ENCODE measurements around the gene CDH12. TPM values are rescaled to one million over a fixed set of nuclear protein-coding genes. Genes with fewer than 3 reads are reported as not detected.

Gene CDH12
- total and polyA plus RNA-seq, 4 donors: 0.02 to 3.7 (median 0.31) TPM; not detected in 1

DNA sequence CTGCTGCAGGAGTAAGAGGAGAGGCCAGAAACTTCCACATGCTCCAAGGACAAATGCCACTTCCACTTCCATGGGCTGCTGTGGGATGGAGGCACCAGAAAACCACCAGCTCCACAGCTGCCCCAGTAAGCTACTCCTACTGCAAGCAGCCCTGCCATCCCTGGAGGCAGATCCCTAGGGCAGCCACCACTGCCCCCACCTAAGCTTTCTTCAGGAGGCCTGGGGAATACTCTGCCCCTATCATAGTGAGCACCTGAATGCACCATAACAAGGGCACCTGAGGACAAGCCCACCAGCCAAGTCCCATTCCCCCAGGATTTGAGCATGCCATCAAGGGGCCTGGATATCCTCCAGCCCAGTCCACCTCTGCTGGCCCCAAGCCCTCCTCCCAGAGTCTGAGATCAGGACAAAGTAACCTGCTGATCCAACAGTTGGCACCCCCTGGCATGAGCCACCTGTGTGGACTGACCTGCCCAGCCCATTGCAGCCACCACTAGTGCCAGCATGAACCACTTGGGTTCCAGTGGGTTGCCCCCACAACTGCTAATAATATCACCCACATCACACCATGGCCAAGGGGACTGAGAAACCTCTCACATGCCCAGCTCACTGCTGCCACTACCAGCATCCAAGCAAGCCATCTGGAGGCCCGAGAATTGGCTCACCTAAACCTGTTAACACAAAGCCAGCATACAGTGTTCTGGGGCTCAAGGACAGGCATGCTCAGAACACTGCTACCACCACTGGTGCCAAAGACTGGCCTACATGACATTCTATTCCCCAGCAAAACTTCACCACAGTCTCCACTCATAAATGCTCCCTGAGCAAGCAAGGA, 480.1 kb downstream of the CDH12 start:
- Histone ChIP-seq H3K9me3 (ENCODE audit: control insufficient read depth in 4 of 4, insufficient read depth in 3 of 4, low read length in 3 of 4) (peaks cover 0 to 7% (median 0%) of the 10 kb centered on the region in 4 donors), H3K4me3 (no peak overlapping the region), H3K4me1 (ENCODE audit: control insufficient read depth in 5 of 5, insufficient read depth in 5 of 5, low read length in 5 of 5) (no peaks in the 10 kb centered on the region), H3K36me3 (ENCODE audit: control insufficient read depth in 4 of 4, insufficient read depth in 4 of 4, low read length in 4 of 4) (no peaks in the 10 kb centered on the region), H3K9ac (ENCODE audit: insufficient read depth in 1 of 2, low read length in 2 of 2) (no peak overlapping the region), H3K27me3 (ENCODE audit: control insufficient read depth in 3 of 3, insufficient read depth in 3 of 3, low read length in 2 of 3) (no peaks in the 10 kb centered on the region), H3K27ac (ENCODE audit: low read depth in 1 of 2, low read length in 1 of 2) (no peak overlapping the region)
- ATAC-seq (ENCODE audit: insufficient read depth, low FRiP score) (no peak), DNase-seq (no peak)
- TF ChIP-seq, protein P1, sequence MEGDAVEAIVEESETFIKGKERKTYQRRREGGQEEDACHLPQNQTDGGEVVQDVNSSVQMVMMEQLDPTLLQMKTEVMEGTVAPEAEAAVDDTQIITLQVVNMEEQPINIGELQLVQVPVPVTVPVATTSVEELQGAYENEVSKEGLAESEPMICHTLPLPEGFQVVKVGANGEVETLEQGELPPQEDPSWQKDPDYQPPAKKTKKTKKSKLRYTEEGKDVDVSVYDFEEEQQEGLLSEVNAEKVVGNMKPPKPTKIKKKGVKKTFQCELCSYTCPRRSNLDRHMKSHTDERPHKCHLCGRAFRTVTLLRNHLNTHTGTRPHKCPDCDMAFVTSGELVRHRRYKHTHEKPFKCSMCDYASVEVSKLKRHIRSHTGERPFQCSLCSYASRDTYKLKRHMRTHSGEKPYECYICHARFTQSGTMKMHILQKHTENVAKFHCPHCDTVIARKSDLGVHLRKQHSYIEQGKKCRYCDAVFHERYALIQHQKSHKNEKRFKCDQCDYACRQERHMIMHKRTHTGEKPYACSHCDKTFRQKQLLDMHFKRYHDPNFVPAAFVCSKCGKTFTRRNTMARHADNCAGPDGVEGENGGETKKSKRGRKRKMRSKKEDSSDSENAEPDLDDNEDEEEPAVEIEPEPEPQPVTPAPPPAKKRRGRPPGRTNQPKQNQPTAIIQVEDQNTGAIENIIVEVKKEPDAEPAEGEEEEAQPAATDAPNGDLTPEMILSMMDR (IDR thresholded peaks at IDR 0.05; ENCODE audit: control extremely low read depth, extremely low read depth): no peak
- 62 to 73% methylated on average over 1 of the region's 1 CpG for WGBS, 2 donors

DNA sequence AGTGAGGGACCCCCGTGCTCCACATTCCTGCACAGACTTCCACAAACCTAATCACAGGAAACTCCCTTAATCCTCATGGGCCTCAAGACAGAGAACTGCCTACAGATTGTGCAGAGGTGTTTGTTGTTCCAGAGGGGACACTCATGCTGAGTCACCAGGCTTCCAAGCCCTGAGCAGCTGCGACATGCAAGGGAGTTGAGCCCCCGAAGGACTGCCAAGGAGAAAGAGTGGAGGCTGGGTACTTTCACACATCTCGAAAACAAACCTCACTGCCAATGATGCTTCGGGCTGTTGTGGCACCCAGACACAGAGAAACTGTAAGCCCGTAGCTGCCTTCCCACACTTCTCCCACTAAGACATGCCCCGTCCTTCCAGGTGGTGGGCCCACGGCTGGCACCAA, 480.8 kb downstream of the CDH12 start:
- 75 to 78% methylated on average over 8 of the region's 8 CpGs for WGBS, 2 donors
- Histone ChIP-seq H3K36me3 (ENCODE audit: control insufficient read depth in 4 of 4, insufficient read depth in 4 of 4, low read length in 4 of 4) (no peaks in the 10 kb centered on the region), H3K9me3 (ENCODE audit: control insufficient read depth in 4 of 4, insufficient read depth in 3 of 4, low read length in 3 of 4) (peaks cover 0 to 7% (median 0%) of the 10 kb centered on the region in 4 donors), H3K4me3 (no peak overlapping the region), H3K27ac (ENCODE audit: low read depth in 1 of 2, low read length in 1 of 2) (no peak overlapping the region), H3K9ac (ENCODE audit: insufficient read depth in 1 of 2, low read length in 2 of 2) (no peak overlapping the region), H3K4me1 (ENCODE audit: control insufficient read depth in 5 of 5, insufficient read depth in 5 of 5, low read length in 5 of 5) (no peaks in the 10 kb centered on the region), H3K27me3 (ENCODE audit: control insufficient read depth in 3 of 3, insufficient read depth in 3 of 3, low read length in 2 of 3) (no peaks in the 10 kb centered on the region)
- ATAC-seq (ENCODE audit: insufficient read depth, low FRiP score): no peak
- TF ChIP-seq, protein P1 (IDR thresholded peaks at IDR 0.05; ENCODE audit: control extremely low read depth, extremely low read depth): no peak
- DNase-seq: no peak

DNA sequence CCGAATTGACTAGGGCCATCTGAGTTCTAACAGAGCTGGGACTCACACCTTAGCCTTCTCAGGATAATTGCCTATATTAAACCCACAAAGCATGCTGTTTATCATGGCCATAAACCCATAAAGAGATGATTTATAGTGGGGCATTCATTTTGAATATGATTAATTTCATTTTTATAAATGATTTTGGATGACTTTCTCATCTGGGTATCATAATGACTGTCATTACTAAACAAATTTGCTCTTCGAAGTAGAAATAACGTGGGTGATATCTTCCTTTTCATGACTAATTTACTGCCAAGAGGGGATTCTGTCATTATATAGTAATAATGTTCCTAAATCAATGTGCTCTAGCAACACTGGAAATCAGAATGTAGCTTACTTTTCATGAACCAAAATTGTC, 498.2 kb downstream of the CDH12 start:
- Histone ChIP-seq H3K4me3 (no peak overlapping the region), H3K27me3 (ENCODE audit: control insufficient read depth in 3 of 3, insufficient read depth in 3 of 3, low read length in 2 of 3) (no peaks in the 10 kb centered on the region), H3K9ac (ENCODE audit: insufficient read depth in 1 of 2, low read length in 2 of 2) (no peak overlapping the region), H3K36me3 (ENCODE audit: control insufficient read depth in 4 of 4, insufficient read depth in 4 of 4, low read length in 4 of 4) (no peaks in the 10 kb centered on the region), H3K27ac (ENCODE audit: low read depth in 1 of 2, low read length in 1 of 2) (no peak overlapping the region), H3K9me3 (ENCODE audit: control insufficient read depth in 4 of 4, insufficient read depth in 3 of 4, low read length in 3 of 4) (no peaks in the 10 kb centered on the region), H3K4me1 (ENCODE audit: control insufficient read depth in 5 of 5, insufficient read depth in 5 of 5, low read length in 5 of 5) (no peaks in the 10 kb centered on the region)
- DNase-seq (no peak), ATAC-seq (ENCODE audit: insufficient read depth, low FRiP score) (no peak)
- 51 to 80% methylated on average over 3 of the region's 3 CpGs for WGBS, 2 donors
- TF ChIP-seq, protein P1 (IDR thresholded peaks at IDR 0.05; ENCODE audit: control extremely low read depth, extremely low read depth): no peak

All from lung (tissue), 12 donors.